HG03565 (cell line): ENCODE data around the gene SAP30BP.

Experiments used
- ATAC-seq: cut with Tn5 transposase; IDR thresholded peaks from one replicate; pipeline ENCODE4 v1.9.1; 2021; ENCODE audit warnings: mild to moderate bottlenecking, moderate library complexity; ENCODE audit not compliant: unreplicated experiment

The SAP30BP gene

GRCh38 chr17:75736173-75736835 lies 69.2 kb downstream of the SAP30BP start:
- ATAC-seq, result no peak

DNA sequence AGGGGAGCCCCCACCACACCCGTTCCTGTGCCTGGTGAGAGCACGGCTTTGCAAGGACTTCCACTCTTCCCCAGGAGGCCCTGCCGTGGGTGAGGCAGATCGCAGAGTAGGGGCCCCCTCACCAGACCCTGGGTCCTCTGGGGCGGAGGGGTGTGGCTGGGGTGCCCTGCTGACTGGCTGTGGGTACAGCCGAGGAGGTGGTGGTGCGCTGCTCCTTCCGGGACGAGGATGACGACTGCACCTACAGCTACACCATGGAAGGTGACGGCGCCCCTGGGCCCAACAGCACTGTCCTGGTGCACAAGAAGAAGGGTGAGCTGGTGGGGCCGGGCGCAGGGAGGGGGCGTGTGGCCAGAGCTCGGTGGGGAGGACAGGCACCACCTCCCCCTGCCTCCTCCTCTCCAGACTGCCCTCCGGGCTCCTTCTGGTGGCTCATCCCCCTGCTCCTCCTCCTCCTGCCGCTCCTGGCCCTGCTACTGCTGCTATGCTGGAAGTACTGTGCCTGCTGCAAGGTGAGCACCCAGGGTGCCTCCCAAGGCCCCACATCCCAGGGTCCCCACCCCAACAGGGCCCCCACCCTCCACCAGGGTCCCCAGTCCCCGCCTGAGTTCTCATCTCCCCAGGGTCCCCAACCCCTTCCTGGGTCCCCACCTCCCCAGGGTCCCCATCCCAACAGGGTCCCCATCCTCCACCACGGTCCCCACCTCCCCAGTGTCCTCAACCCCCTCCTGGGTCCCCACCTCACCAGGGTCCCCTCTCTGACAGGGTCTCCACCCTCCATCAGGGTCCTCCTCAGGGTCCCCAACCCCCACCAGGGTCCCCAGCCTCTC lies 70.2 kb downstream of the SAP30BP start:
- no peak for ATAC-seq

DNA sequence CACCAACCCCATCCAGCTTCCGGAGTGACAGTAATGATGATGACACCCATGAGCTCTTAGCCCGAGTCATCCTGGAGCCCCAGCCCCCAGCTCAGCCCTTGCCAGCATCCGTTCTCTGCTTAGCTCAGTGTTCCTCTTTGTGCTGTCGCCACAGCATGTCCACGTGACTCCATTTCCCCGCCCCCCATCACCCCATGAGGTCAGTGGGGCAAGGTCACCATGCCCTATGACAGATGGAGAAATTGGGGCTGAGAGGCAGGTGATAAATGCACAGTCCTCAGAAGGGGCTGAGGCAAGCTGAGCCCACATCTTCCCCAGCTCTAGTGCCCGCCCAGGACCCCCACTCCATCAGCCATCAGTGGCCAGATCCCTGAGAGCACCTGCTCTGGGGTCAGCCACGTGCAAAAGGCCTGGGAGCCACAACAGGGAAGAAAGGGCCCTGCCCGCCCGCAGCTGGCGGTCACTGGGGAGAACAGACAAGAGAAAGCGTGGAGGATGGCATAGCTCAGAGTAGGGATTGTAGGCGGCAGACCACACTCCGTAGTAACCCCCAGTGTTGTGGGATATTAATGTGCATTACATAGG lies 71.2 kb downstream of the SAP30BP start:
- ATAC-seq, result no peak

DNA sequence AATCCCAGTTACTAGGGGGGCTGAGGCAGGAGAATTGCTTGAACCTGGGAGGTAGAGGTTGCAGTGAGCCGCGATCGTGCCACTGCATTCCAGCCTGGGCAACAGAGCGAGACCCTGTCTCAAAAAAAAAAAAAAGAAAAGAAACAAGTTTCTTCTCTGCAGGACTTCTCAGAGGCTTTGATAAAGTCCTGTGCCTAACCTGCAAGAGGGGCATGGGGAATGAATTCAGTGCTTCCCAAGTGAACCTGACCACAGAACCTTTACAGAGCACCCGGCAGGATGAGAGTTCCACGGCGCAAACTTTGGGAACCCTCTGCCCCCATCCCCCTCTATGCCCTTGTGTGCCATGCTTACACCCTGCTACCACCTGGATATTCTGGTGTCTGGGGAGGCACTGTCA lies 72.0 kb downstream of the SAP30BP start:
- ATAC-seq, result no peak

- ATAC-seq, result no peak
Observed at GRCh38 chr17:75739801-75740200, 72.7 kb downstream of the SAP30BP start.

GRCh38 chr17:75740215-75740614 lies 73.1 kb downstream of the SAP30BP start:
- ATAC-seq, result no peak

DNA sequence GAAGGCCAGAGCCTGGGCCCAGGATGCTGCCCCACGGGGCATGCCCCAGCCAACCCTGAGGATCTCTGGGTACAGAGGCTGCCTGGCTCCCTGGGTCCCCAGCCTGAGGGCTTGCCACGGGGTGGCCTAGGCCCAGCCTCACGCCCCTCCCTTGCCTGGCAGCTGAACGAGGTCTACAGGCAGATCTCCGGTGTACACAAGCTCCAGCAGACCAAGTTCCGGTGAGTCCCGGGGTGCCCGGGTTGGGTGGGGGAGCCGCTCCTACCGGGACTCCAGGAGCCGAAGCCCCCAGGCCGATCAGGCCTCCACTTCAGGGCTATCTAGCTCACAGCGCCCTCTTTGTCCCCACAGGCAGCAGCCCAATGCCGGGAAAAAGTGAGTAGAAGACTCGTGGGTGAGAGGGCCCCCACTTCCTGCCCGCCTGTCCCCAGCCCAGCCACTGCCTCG lies 73.5 kb downstream of the SAP30BP start:
- ATAC-seq, result no peak

DNA sequence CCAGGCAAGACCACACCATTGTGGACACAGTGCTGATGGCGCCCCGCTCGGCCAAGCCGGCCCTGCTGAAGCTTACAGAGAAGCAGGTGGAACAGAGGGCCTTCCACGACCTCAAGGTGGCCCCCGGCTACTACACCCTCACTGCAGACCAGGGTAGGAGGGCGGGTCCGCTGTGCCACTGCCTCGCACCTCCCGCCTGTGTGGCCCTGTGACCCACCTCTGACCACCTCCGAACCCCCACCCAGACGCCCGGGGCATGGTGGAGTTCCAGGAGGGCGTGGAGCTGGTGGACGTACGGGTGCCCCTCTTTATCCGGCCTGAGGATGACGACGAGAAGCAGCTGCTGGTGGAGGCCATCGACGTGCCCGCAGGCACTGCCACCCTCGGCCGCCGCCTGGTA lies 75.2 kb downstream of the SAP30BP start:
- no peak for ATAC-seq

- ATAC-seq, result no peak
Observed at GRCh38 chr17:75743625-75744206, 76.6 kb downstream of the SAP30BP start.

- ATAC-seq, result no peak
Observed at GRCh38 chr17:75748706-75749105, 81.6 kb downstream of the SAP30BP start.

DNA sequence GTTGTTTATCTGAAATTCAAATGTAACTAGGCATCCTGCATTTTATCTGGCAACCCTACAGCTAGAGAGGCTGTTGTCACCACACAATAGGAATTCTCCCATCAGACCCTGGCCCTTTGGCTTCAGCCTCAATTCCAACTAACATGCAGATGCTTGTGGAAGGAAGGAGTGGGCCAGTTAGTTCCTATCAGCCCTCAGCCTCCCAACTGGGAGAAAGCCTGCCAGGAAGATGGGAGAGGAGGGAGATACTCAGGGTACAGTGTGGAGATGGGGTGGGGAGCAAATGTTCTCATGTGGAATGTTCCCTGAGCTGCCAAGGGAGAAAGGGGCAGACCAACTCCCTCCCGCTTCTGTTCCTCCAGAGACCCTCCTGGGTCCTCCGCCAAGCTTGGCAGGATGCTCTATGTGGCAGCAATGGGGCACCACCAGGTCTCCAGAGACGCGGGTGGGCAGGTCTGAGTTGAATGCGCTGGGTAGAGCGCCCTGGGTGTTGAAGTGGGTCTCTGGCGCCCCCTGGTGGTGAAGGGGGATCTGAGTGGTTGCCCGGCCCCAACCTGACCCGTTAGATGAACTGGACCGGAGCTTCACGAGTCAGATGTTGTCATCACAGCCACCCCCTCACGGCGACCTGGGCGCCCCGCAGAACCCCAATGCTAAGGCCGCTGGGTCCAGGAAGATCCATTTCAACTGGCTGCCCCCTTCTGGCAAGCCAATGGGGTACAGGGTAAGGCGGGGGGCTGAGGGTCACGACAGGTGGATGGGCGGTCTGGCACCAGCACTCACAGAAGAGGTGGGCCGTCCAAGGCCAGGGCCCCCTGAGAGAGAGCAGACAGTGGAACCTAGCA lies 82.6 kb downstream of the SAP30BP start:
- no peak for ATAC-seq

GRCh38 chr17:75750661-75751423 lies 83.7 kb downstream of the SAP30BP start:
- ATAC-seq, result no peak

DNA sequence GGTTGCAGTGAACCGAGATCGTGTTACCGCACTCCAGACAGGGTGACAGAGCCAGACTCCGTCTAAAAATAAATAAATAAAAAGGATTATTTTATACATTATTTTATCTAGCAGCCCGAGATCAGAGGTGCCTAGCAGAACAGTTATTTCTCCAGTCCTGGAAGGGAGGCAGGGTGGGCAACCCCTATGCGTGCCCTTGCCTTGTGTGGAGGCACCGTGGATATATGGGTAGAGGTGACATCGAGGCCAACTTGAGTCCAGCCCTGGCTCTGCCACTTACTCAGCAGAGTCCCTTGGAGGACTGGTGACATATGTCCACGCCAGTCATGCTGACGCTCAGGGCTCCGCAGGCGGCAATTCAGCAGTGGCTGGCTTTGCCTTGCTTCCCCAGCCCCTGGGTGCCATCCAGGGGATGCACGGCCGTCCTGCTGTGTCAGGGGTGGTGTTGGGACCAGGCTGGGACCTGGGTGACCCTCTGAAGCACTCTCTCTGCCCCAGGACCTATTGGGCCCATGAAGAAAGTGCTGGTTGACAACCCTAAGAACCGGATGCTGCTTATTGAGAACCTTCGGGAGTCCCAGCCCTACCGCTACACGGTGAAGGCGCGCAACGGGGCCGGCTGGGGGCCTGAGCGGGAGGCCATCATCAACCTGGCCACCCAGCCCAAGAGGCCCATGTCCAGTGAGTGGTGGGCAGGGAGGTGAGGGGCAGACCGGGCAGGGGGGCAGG lies 84.7 kb downstream of the SAP30BP start:
- ATAC-seq, result no peak

DNA sequence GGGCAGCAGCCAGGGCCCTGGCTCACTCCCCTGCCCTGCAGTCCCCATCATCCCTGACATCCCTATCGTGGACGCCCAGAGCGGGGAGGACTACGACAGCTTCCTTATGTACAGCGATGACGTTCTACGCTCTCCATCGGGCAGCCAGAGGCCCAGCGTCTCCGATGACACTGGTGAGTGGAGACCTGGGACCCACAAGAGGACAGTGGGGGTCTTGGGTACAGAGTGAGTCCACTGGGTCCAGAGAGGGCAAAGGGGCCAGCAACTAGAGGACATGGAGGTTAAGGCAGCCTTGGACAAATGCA lies 85.2 kb downstream of the SAP30BP start:
- ATAC-seq, result no peak

- ATAC-seq, result no peak
Observed at GRCh38 chr17:75752802-75753513, 85.8 kb downstream of the SAP30BP start.

- ATAC-seq, result no peak
Observed at GRCh38 chr17:75753514-75754377, 86.6 kb downstream of the SAP30BP start.

- no peak for ATAC-seq
Observed at GRCh38 chr17:75754378-75755204, 87.5 kb downstream of the SAP30BP start.
